ENCODE results near the gene MYO3B. TPM values are rescaled to one million over a fixed set of nuclear protein-coding genes. Genes with fewer than 3 reads are reported as not detected.

Gene MYO3B
- polyA plus RNA-seq, 4 donors, result 7.9 to 9.3 (median 8.7) TPM

DNA sequence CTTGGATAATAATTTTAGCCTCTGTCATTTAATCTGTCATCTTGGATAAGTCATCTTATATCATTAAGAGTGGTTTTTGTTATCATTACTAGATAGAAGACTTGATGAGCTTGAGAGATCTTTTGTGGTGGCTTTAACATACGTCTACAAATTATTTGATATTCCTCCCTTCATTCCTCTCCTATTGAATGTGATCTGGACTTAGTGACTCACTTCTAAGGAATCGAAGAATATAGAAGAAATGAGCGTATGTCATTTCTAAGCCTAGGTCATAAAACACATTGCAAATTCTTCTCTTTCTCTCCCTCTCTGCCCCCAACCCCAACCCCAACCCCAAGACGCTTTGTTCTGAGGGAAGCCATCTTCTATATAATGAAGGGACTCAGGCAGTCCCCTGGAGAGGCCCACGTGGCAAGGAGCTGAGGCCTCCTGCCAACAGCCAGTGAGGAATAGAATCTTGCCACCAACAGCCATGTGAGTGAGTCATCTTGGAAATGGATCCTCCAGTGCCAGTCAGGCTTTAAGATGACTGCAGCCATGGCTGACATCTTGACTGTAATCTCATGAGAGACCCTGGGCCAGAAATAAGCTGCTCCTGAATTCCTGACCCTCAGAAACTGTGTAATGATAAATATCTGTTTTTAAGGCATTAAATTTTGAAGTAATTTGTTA lies 315.6 kb downstream of the MYO3B start:
- no peak for DNase-seq (ENCODE audit: low read depth in 4 of 4, low spot score in 2 of 4)

- no peak for DNase-seq (ENCODE audit: low read depth in 4 of 4, low spot score in 2 of 4)
Observed at GRCh38 chr2:170495896-170496295, 317.9 kb downstream of the MYO3B start.

DNA sequence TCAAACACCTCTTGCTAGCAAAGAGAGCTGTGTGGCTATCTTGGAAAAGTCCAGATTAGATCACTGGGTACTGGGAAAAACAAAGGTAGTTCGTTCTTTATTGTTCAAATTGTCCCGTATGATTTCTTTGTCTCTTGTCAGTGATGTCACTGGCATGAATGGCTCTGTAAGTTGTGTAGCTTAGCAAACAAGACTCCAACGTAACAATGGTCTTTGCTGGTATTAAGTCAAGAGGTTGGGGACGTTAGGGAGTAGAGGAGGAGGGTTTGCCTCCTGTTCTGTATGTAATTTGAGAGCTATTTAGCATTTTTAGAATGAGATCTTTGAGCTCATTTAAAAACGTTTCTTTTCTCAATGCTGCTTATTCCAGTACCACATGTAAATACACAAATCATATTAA lies 320.7 kb downstream of the MYO3B start:
- DNase-seq (ENCODE audit: low read depth in 4 of 4, low spot score in 2 of 4), result no peak

DNA sequence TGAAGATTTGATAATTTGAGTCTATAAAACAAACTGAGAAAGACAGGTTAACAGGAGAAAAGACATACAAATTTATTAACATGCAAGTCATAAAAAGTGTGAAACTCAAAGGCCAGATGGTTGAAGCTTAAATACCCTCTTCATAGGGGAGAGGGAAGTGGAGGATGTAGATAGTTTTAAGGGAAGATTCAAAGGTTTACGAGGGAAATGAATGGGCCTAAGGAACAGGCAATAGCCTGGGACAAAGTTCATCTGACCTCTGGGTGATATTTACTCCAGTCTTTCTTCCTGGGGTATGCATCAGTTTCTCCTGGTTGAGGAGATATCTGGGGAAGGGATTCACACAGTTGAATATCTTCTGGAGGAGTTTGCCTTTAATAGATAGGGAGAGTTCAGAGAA lies 322.2 kb downstream of the MYO3B start:
- DNase-seq (ENCODE audit: low read depth in 4 of 4, low spot score in 2 of 4), result no peak

- DNase-seq (ENCODE audit: low read depth in 4 of 4, low spot score in 2 of 4), result no peak
Observed at GRCh38 chr2:170500770-170501169, 322.8 kb downstream of the MYO3B start.

DNA sequence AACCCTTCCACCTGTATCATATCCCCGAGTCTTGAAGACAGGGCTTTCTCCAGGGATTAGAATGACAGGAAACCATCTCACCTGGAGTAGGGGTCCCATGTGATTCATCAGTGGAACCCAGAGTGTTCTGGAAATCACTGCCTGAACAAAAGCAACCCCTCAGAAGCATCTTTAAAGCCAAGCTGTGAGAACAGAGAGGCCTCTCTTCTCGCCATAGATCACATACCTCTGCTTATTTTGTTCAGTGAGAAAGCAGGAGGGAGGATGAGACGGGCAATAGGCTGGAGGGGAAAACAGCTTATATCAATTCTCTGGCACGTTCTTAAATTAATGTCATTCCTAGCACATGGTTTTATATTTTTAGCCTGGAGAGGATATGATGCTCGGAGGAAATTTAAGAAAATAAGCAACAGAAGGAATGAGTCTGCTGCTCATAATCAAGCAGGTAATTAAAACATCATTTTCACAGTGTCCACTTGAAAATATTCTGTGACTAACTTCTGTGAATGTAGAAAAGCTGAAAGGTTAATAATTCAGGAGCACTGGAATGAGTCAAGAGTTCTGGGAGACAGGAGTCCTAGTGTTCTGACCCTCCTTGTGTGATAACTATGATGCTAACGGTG lies 323.6 kb downstream of the MYO3B start:
- DNase-seq (ENCODE audit: low read depth in 4 of 4, low spot score in 2 of 4), result no peak

- no peak for DNase-seq (ENCODE audit: low read depth in 4 of 4, low spot score in 2 of 4)
Observed at GRCh38 chr2:170502361-170503130, 324.6 kb downstream of the MYO3B start.

- DNase-seq (ENCODE audit: low read depth in 4 of 4, low spot score in 2 of 4), result no peak
Observed at GRCh38 chr2:170503563-170503962, 325.6 kb downstream of the MYO3B start.

DNA sequence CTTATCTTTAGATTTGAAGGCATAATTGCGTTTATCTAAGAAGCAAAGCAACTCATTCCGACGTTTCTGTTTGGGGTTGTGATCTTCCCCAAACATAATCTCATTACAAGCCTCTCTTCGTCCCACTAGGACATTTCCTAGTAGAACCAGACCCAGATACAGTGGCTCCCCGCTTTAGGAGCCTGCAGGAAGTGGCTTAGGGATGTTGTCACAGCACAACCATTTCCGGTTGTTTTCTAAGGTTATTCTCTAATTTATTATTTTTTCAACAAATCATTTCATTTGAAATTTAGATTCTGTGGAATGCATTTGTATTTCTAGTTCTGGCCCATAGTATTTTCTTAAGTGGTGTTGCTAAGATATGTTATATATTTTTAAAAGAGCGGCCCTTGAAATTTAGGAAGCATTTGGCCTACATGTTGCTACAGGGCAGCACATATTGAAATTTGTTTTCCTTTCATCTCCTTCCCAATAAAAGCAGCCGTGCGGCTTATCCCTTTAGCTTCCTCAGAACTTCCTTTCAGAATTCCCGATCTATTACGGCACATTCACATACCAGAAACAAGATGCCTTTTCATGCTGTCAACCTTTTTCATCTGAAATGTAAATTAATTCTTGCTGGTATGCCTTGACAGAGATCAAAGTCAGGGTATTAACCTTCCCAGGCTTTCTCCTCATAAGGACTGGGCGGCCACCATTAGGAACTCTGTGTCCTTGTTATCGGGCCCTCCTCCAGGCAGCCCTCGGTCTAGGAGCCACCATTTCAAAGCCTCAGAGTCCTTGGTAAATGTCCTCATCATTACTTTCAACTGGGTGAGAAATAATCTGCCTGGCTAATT lies 326.2 kb downstream of the MYO3B start:
- no peak for DNase-seq (ENCODE audit: low read depth in 4 of 4, low spot score in 2 of 4)

DNA sequence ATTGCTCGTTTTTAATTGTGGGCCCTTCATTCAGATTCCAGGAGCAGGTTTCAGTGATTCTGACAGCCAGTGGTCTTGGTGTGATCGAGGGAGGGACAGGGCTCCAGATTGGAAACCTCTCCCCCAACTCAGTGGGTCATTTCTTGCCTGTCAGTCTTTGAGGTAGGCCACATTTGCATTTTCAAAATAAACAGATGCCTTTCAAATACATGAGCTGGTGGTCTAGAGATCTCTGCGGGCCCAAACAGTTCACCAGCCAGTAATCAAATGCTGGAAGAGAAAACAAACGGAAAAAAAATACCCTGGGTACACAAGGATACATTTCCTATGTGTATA lies 326.8 kb downstream of the MYO3B start:
- DNase-seq (ENCODE audit: low read depth in 4 of 4, low spot score in 2 of 4), result no peak

- DNase-seq (ENCODE audit: low read depth in 4 of 4, low spot score in 2 of 4), result no peak
Observed at GRCh38 chr2:170505631-170506275, 327.8 kb downstream of the MYO3B start.

- no peak for DNase-seq (ENCODE audit: low read depth in 4 of 4, low spot score in 2 of 4)
Observed at GRCh38 chr2:170509452-170510193, 331.7 kb downstream of the MYO3B start.

DNA sequence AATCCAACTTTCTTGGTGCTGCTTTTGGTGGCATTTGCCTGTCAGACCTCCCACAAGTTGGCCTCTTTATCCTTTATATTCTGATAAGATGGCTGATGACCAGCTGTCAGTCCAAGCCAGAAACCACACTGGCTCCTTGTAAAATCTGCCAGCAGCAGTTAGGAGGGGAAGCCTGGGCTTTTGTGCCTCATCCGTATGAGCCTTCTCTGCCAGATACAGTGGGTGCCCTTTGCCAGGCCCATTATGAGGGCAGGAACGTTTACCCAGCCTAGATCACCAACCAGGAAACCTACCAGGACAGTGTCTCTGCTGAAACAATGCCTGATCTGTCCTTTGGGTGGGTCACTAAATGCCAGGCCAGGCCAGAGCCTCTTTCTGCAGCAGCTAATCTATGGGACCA lies 334.3 kb downstream of the MYO3B start:
- DNase-seq (ENCODE audit: low read depth in 4 of 4, low spot score in 2 of 4), result no peak

GRCh38 chr2:170514140-170514539 lies 336.2 kb downstream of the MYO3B start:
- peak in 3 of 4 donors; percentile 41 to 57 (median 54) for DNase-seq (ENCODE audit: low read depth in 4 of 4, low spot score in 2 of 4)

- DNase-seq (ENCODE audit: low read depth in 4 of 4, low spot score in 2 of 4), result no peak
Observed at GRCh38 chr2:170517538-170517937, 339.6 kb downstream of the MYO3B start.

- no peak for DNase-seq (ENCODE audit: low read depth in 4 of 4, low spot score in 2 of 4)
Observed at GRCh38 chr2:170518911-170519310, 341.0 kb downstream of the MYO3B start.

GRCh38 chr2:170521299-170521698 lies 343.4 kb downstream of the MYO3B start:
- DNase-seq (ENCODE audit: low read depth in 4 of 4, low spot score in 2 of 4), result no peak

DNA sequence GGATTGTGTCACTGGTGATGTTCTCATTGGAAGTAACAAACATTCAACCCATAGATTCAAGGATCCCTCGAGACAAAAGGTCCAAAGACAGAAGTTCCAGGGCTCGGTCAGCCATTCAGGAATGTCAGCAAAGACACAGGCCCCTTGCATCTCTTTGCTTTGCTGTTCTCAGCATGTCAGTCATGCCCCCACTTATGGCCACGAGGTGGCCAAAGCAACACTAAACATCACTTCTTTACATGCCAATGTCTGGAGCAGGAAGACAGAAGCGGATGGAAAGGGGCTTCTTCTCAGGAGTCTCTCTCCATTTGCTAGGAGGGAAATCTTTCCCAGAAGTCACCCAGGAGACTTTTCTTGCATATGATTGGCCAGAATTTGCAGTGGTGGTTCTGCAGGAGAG lies 345.6 kb downstream of the MYO3B start:
- DNase-seq (ENCODE audit: low read depth in 4 of 4, low spot score in 2 of 4), result no peak

GRCh38 chr2:170524828-170525565 lies 347.1 kb downstream of the MYO3B start:
- no peak for DNase-seq (ENCODE audit: low read depth in 4 of 4, low spot score in 2 of 4)
